Fibroblast of villous mesenchyme (primary cell): ENCODE results near the gene FHOD3. TPM values are rescaled to one million over a fixed set of nuclear protein-coding genes. Genes with fewer than 3 reads are reported as not detected.

ENCODE experiments used
- DNase-seq: peaks from one replicate; pipeline ENCODE4 v3.0.0-alpha.2; 2010; ENCODE audit warnings: low read depth
- H3K4me3 ChIP-seq: 2 replicates; pipeline ENCODE4 v1.5.1; 2011; ENCODE audit warnings: low read depth, mild to moderate bottlenecking, low read length
- CTCF ChIP-seq: IDR thresholded peaks from 2 replicates; pipeline ENCODE4 v1.5.1; 2012; ENCODE audit warnings: low read depth, mild to moderate bottlenecking, low read length; ENCODE audit not compliant: insufficient read depth
- total RNA-seq: library from RNA; depleted of rRNA; stranded (reverse); fragments of >200 nt; gene quantifications from 2 replicates; pipeline ENCODE4 v1.2.3, GENCODE V29; 2012

Gene FHOD3
- total RNA-seq, 1 donor, result 5.2 TPM

DNA sequence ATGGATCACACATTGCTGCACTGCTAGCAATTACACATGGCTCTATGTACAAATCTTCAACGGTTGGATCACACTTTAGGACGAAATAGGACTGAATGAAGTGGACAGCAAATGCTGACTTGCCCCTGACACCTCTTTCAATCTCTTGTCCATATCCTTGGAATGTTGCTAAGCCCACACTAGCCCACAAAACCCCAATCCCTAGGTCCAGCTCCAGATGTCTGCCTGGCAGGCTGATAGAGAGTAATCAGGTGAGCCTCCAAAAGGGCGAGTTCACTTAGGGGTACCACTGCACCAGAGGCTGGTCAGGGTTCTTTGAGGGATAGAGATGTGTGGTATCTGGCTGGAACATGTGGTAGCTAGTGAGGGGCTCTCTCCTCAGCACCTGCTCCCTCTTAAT, 18.5 kb upstream of the FHOD3 start:
- no peak for DNase-seq
- no peak overlapping the region for H3K4me3 ChIP-seq
- TF ChIP-seq CTCF, result no peak

- TF ChIP-seq CTCF, result no peak
- H3K4me3 ChIP-seq, result no peak overlapping the region
- peak; percentile 5 for DNase-seq
Observed at GRCh38 chr18:36281936-36282335, 15.6 kb upstream of the FHOD3 start.

DNA sequence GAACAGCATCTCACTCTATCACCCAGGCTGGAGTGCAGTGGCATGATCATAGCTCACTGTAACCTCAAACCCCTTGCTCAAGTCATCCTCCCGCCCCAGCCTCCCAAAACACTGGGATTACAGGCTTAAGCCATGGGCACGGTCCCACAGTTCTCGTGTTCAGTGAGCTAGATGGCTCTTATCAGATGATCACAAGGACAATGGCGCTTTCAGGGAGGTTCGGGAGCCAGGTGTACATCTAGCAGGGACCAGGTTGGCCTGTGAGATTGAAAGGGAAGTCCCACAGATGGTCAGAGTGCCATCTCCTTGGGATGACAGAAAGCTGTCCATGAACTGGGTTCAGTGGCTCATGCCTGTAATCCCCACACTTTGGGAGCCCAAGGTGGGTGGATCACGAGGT, 14.1 kb upstream of the FHOD3 start:
- no peak for DNase-seq
- TF ChIP-seq CTCF, result no peak
- no peak overlapping the region for H3K4me3 ChIP-seq

DNA sequence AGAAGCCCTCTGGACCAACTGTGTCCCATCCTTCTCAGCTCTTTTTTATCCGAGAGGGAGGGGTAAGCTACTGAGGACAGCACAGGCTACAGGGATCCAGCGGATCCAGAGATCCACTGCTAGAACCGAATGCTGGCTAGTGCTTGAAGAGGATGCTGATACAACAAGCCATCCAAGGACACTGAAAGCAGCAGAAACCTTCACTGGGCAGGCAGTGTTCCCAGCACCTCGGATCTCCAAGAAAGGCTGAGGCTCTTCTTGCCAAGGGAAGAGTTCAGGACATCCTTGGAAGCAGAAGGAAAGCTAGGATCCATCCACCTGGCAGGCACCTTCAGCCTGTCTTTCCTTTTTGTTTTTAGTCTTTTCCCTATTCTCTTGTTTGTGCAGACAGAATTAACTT, 13.2 kb upstream of the FHOD3 start:
- no peak for TF ChIP-seq CTCF
- DNase-seq, result peak; percentile 4
- H3K4me3 ChIP-seq, result no peak overlapping the region

DNA sequence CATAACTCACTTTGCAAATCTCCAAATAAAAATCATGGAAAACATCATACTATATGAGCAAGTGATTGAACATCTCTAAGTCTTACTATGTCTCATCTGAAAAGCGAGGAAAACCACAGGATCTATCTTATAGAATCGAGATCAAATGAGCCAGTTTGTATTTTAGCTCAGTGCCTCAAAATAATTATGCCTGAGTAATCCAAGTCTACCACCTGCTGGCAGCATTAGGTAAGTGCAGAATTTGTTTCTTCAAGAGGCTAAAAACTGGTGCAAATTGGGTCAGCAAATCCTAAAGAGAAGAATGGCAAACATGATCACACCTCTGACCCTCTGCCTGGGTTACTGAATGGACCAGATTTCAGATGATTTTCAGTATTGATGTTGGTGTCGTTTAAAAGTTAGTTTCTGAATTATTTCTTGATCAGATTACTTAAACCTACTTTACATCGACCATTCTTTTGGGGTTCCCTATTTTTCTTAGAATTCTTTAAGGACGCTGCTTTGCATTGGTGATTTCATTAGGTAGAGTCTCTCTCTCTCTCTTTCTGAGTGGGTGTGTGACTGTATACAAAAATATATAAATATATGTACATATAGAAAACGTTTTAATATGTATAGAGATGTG, 12.7 kb upstream of the FHOD3 start:
- DNase-seq, result peak; percentile 76
- peak; percentile 83 for TF ChIP-seq CTCF
- no peak overlapping the region for H3K4me3 ChIP-seq

- DNase-seq, result no peak
- H3K4me3 ChIP-seq, result no peak overlapping the region
- no peak for TF ChIP-seq CTCF
Observed at GRCh38 chr18:36287653-36288052, 9.9 kb upstream of the FHOD3 start.

DNA sequence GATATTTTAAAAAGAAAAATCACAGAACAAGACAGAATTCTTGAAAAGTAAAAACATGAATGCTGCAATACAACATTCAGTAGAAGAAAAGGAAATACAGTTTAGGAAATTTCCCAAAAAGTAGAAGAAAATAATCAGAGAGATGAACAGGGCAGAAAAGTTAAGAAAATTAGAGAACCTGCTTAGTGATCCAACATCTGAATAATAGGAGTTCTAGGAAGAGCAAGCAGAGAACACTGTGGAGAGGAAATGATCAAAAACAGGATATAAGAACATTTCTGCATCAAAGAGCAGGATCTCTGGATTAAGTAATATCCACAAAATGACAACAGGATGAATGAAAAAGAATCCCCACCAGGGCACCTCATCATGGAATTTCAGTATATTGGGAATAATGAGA, 8.8 kb upstream of the FHOD3 start:
- no peak for TF ChIP-seq CTCF
- DNase-seq, result no peak
- H3K4me3 ChIP-seq, result no peak overlapping the region
